HEK293 (cell line): ENCODE results near the gene NEIL1.

Experiments
- AEBP2 ChIP-seq: fragments of 450-650 bp; formaldehyde crosslinking; IDR thresholded peaks from 2 replicates; pipeline ENCODE4 v1.5.1; 2016; ENCODE audit warnings: missing biosample characterization, missing genetic modification characterization, borderline replicate concordance
- GFI1B ChIP-seq: fragments of 450-650 bp; formaldehyde crosslinking; IDR thresholded peaks from 2 replicates; pipeline ENCODE4 v1.5.1; 2016; ENCODE audit warnings: missing biosample characterization, missing genetic modification characterization
- GLI2 ChIP-seq: fragments of 450-650 bp; formaldehyde crosslinking; IDR thresholded peaks from 2 replicates; pipeline ENCODE4; 2017; ENCODE audit warnings: missing biosample characterization, missing genetic modification characterization, low read depth, borderline replicate concordance
- GLIS1 ChIP-seq: fragments of 450-650 bp; formaldehyde crosslinking; IDR thresholded peaks from 2 replicates; pipeline ENCODE4 v1.5.1; 2016; ENCODE audit warnings: missing biosample characterization, missing genetic modification characterization
- HOXD13 ChIP-seq: sonication (generic); formaldehyde crosslinking; IDR thresholded peaks from 2 replicates; pipeline ENCODE4 v1.8.0; 2022; ENCODE audit warnings: missing genetic modification reagents, borderline replicate concordance
- MYNN ChIP-seq: fragments of 450-650 bp; formaldehyde crosslinking; IDR thresholded peaks from 2 replicates; pipeline ENCODE4 v1.5.1; 2016; ENCODE audit warnings: missing biosample characterization, missing genetic modification characterization, borderline replicate concordance
- OVOL3 ChIP-seq: fragments of 450-650 bp; formaldehyde crosslinking; IDR thresholded peaks from 2 replicates; pipeline ENCODE4 v1.5.1; 2016; ENCODE audit warnings: missing biosample characterization, missing genetic modification characterization
- PRDM10 ChIP-seq: fragments of 450-650 bp; formaldehyde crosslinking; IDR thresholded peaks from 2 replicates; pipeline ENCODE4 v1.5.1; 2016; ENCODE audit warnings: missing biosample characterization, missing genetic modification characterization
- RBAK ChIP-seq: fragments of 450-650 bp; formaldehyde crosslinking; IDR thresholded peaks from 2 replicates; pipeline ENCODE4 v1.5.1; 2016; ENCODE audit warnings: missing biosample characterization, missing genetic modification characterization
- SP7 ChIP-seq: fragments of 450-650 bp; formaldehyde crosslinking; IDR thresholded peaks from 2 replicates; pipeline ENCODE4 v1.5.1; 2016; ENCODE audit warnings: missing biosample characterization, missing genetic modification characterization
- ZBTB1 ChIP-seq: fragments of 450-650 bp; formaldehyde crosslinking; IDR thresholded peaks from 2 replicates; pipeline ENCODE4 v1.5.1; 2016; ENCODE audit warnings: missing biosample characterization, missing genetic modification characterization
- ZBTB26 ChIP-seq: fragments of 450-650 bp; formaldehyde crosslinking; optimal IDR thresholded peaks from 2 replicates; pipeline ENCODE3; 2016; ENCODE audit warnings: missing biosample characterization, mild to moderate bottlenecking, missing genetic modification characterization
- ZBTB8A ChIP-seq: fragments of 450-650 bp; formaldehyde crosslinking; IDR thresholded peaks from 2 replicates; pipeline ENCODE4 v1.5.1; 2016; ENCODE audit warnings: missing biosample characterization, missing genetic modification characterization
- ZFP37 ChIP-seq: fragments of 450-650 bp; formaldehyde crosslinking; IDR thresholded peaks from 2 replicates; pipeline ENCODE4 v1.5.1; 2016; ENCODE audit warnings: missing biosample characterization, missing genetic modification characterization
- ZNF138 ChIP-seq: fragments of 450-650 bp; formaldehyde crosslinking; IDR thresholded peaks from 2 replicates; pipeline ENCODE4 v1.5.1; 2016; ENCODE audit warnings: missing biosample characterization, missing genetic modification characterization, borderline replicate concordance
- ZNF18 ChIP-seq: fragments of 450-650 bp; formaldehyde crosslinking; IDR thresholded peaks from 2 replicates; pipeline ENCODE4 v1.5.1; 2016; ENCODE audit warnings: missing biosample characterization, missing genetic modification characterization
- ZNF354C ChIP-seq: fragments of 450-650 bp; formaldehyde crosslinking; IDR thresholded peaks from 2 replicates; pipeline ENCODE4 v1.5.1; 2016; ENCODE audit warnings: missing biosample characterization, missing genetic modification characterization, low read depth, borderline replicate concordance
- ZNF394 ChIP-seq: fragments of 450-650 bp; formaldehyde crosslinking; IDR thresholded peaks from 2 replicates; pipeline ENCODE4 v1.5.1; 2016; ENCODE audit warnings: missing biosample characterization, missing genetic modification characterization, mild to moderate bottlenecking, moderate library complexity, borderline replicate concordance
- ZNF416 ChIP-seq: fragments of 450-650 bp; formaldehyde crosslinking; IDR thresholded peaks from 2 replicates; pipeline ENCODE4 v1.5.1; 2016; ENCODE audit warnings: missing biosample characterization, missing genetic modification characterization
- ZNF426 ChIP-seq: fragments of 450-650 bp; formaldehyde crosslinking; IDR thresholded peaks from 2 replicates; pipeline ENCODE4 v1.5.1; 2017; ENCODE audit warnings: missing biosample characterization, missing genetic modification characterization, mild to moderate bottlenecking, inconsistent platforms, moderate library complexity
- ZNF433 ChIP-seq: fragments of 450-650 bp; formaldehyde crosslinking; IDR thresholded peaks from 2 replicates; pipeline ENCODE4 v1.5.1; 2016; ENCODE audit warnings: missing biosample characterization, missing genetic modification characterization, low read depth
- ZNF530 ChIP-seq: fragments of 450-650 bp; formaldehyde crosslinking; IDR thresholded peaks from 2 replicates; pipeline ENCODE4 v1.5.1; 2016; ENCODE audit warnings: low read depth, missing biosample characterization, missing genetic modification characterization
- ZNF585B ChIP-seq: fragments of 450-650 bp; formaldehyde crosslinking; IDR thresholded peaks from 2 replicates; pipeline ENCODE4 v1.5.1; 2016; ENCODE audit warnings: missing biosample characterization, missing genetic modification characterization
- ZNF626 ChIP-seq: fragments of 450-650 bp; sonication (Bioruptor Pico); formaldehyde crosslinking; IDR thresholded peaks from 2 replicates; pipeline ENCODE4 v1.5.1; 2018; ENCODE audit warnings: missing biosample characterization, missing genetic modification characterization, inconsistent platforms
- ZNF639 ChIP-seq: fragments of 450-650 bp; formaldehyde crosslinking; IDR thresholded peaks from 2 replicates; pipeline ENCODE4 v1.5.1; 2016; ENCODE audit warnings: missing biosample characterization, missing genetic modification characterization
- ZNF692 ChIP-seq: fragments of 450-650 bp; formaldehyde crosslinking; IDR thresholded peaks from 2 replicates; pipeline ENCODE4 v1.5.1; 2016; ENCODE audit warnings: missing biosample characterization, missing genetic modification characterization
- ZNF747 ChIP-seq: fragments of 450-650 bp; formaldehyde crosslinking; IDR thresholded peaks from 2 replicates; pipeline ENCODE4 v1.5.1; 2016; ENCODE audit warnings: missing biosample characterization, missing genetic modification characterization
- ZNF791 ChIP-seq: fragments of 450-650 bp; formaldehyde crosslinking; IDR thresholded peaks from 2 replicates; pipeline ENCODE4 v1.5.1; 2016; ENCODE audit warnings: missing biosample characterization, missing genetic modification characterization
- ZNF830 ChIP-seq: fragments of 450-650 bp; IDR thresholded peaks from 2 replicates; pipeline ENCODE4 v1.5.0; 2018; ENCODE audit warnings: missing biosample characterization, missing genetic modification characterization, low read depth, mild to moderate bottlenecking, moderate library complexity
- ZNF837 ChIP-seq: fragments of 450-650 bp; formaldehyde crosslinking; IDR thresholded peaks from 2 replicates; pipeline ENCODE4 v1.5.1; 2016; ENCODE audit warnings: missing biosample characterization, missing genetic modification characterization

NEIL1 gene

GRCh38 chr15:75307778-75308390 is 39.0 kb upstream of the NEIL1 start (continued):
- TF ChIP-seq PRDM10 (tag by site-specific recombination) (peak; percentile 92), ZBTB26 (tag by site-specific recombination) (peak; percentile 29), AEBP2 (tag by site-specific recombination) (no peak), GLIS1 (no peak), SP7 (no peak; the same call in 1 of the 2 replicates), ZNF639 (tag by site-specific recombination) (no peak), ZBTB8A (tag by site-specific recombination) (no peak), ZNF747 (no peak), OVOL3 (no peak), MYNN (tag by site-specific recombination) (no peak), ZNF18 (tag by site-specific recombination) (0 out of 2 replicates have a peak, but pooled peaks have one; percentile 14), ZNF692 (tag by site-specific recombination) (no peak), RBAK (no peak), ZNF791 (tag by site-specific recombination) (no peak), ZNF394 (tag by site-specific recombination) (no peak), ZNF585B (tag by site-specific recombination) (no peak), ZNF426 (tag by site-specific recombination) (no peak), GLI2 (tag by site-specific recombination) (no peak), ZNF416 (no peak), ZNF837 (tag by site-specific recombination) (no peak), ZNF433 (tag by site-specific recombination) (no peak), ZNF354C (no peak), ZNF830 (tag by site-specific recombination) (no peak), ZBTB1 (tag by site-specific recombination) (no peak), ZNF138 (tag by site-specific recombination) (no peak), HOXD13 (no peak), GFI1B (no peak), ZFP37 (tag by site-specific recombination) (no peak), ZNF626 (no peak), ZNF530 (tag by site-specific recombination) (no peak)
